ENCODE results near the gene DLG2.

GRCh38 chr11:84830372-84830771, 796.8 kb downstream of the DLG2 start:
- no peak for TF ChIP-seq POLR2AphosphoS5 (IDR thresholded peaks at IDR 0.05; ENCODE audit: low read depth, low read length)
- TF ChIP-seq FOXP2 (optimal IDR thresholded peaks at IDR 0.05; ENCODE audit: borderline replicate concordance, extremely low read depth, extremely low read length, insufficient read depth) = no peak
